DMS153 treated with DMSO at 0.1 percent for 48 hours (cell line): Measurements from ENCODE around the gene TET2.
"Not testable (repeated sequence)": the region's sequence is repeated elsewhere in the genome, so short reads cannot be mapped to it uniquely, and the experiment has no call there.

Experiments
- DNase-seq: peaks from one replicate; lab custom pipeline; 2025; ENCODE audit not compliant: unreplicated experiment; lab: John Stamatoyannopoulos, UW

The TET2 gene

GRCh38 chr4:105281124-105281415 is 134.4 kb downstream of the TET2 start:
- no peak for DNase-seq

GRCh38 chr4:105282489-105282888 is 135.8 kb downstream of the TET2 start:
- no peak for DNase-seq

GRCh38 chr4:105283501-105283900 is 136.8 kb downstream of the TET2 start:
- DNase-seq = no peak

GRCh38 chr4:105288121-105288520 is 141.4 kb downstream of the TET2 start:
- DNase-seq = no peak

GRCh38 chr4:105291925-105292324 is 145.2 kb downstream of the TET2 start:
- no peak for DNase-seq

GRCh38 chr4:105293360-105293759 is 146.7 kb downstream of the TET2 start:
- no peak for DNase-seq

GRCh38 chr4:105296672-105297071 is 150.0 kb downstream of the TET2 start:
- DNase-seq = no peak

GRCh38 chr4:105299027-105299426 is 152.4 kb downstream of the TET2 start:
- DNase-seq = not testable (repeated sequence)

GRCh38 chr4:105304085-105304484 is 157.4 kb downstream of the TET2 start:
- DNase-seq = no peak

GRCh38 chr4:105305019-105305836 is 158.6 kb downstream of the TET2 start:
- DNase-seq = no peak

- no peak for DNase-seq
Measured at GRCh38 chr4:105306158-105306781, 159.6 kb downstream of the TET2 start.

- DNase-seq = no peak
Measured at GRCh38 chr4:105306820-105307219, 160.1 kb downstream of the TET2 start.

GRCh38 chr4:105318486-105318885 is 171.8 kb downstream of the TET2 start:
- no peak for DNase-seq

GRCh38 chr4:105327222-105327621 is 180.5 kb downstream of the TET2 start:
- no peak for DNase-seq

- DNase-seq = no peak
Measured at GRCh38 chr4:105327956-105328355, 181.3 kb downstream of the TET2 start.

- no peak for DNase-seq
Measured at GRCh38 chr4:105329081-105329480, 182.4 kb downstream of the TET2 start.
